COLO668 (cell line): ENCODE results near the gene ZNF286A.
"Not testable (repeated sequence)": the region's sequence is repeated elsewhere in the genome, so short reads cannot be mapped to it uniquely, and the experiment has no call there.

Experiments
- DNase-seq: peaks from one replicate; lab custom pipeline; 2025; ENCODE audit not compliant: unreplicated experiment; lab: John Stamatoyannopoulos, UW

ZNF286A gene

GRCh38 chr17:15698967-15699366 is 585 bp upstream of the ZNF286A start:
- DNase-seq = not testable (repeated sequence)

DNA sequence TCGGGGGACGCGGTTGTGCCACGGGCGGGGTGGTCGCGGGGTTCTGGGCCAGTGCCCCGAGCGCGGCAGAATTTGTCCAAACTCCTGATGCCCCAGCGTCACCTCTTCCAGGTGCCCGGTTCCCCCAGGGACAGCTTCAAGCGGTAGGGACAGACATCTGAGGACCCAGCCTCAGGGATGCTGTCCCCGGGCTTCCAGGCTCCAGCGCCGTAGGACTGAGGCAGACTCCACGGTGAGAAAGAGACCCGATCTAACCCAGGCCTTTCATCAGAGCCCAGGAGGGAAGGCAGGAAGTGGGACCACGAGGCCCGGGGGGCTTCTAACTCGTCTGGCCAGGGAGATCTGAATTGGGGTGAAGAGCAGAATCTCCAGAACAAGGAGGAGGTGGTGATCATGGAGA is 385 bp downstream of the ZNF286A start:
- not testable (repeated sequence) for DNase-seq

GRCh38 chr17:15704239-15704638 is 4.7 kb downstream of the ZNF286A start:
- not testable (repeated sequence) for DNase-seq

DNA sequence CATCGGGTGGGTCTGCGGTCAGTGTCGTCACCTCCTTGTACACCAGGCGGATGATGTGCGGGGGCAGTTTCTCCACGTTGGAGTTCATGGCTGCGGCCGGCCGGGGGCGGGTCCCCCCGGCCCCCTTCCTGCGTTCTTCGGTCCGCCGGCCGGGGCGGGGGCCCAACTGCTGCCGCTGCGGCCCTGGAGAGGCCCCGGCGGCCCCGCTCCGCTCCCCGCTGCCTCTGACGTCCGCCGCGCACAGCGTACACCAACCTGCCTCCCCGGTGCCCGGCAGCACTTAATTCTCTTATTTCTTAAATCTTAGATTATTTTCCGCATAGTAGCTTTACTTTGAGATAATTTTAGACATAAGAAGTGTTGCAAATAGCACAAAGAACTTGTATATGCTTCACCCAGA is 5.3 kb downstream of the ZNF286A start:
- not testable (repeated sequence) for DNase-seq

DNA sequence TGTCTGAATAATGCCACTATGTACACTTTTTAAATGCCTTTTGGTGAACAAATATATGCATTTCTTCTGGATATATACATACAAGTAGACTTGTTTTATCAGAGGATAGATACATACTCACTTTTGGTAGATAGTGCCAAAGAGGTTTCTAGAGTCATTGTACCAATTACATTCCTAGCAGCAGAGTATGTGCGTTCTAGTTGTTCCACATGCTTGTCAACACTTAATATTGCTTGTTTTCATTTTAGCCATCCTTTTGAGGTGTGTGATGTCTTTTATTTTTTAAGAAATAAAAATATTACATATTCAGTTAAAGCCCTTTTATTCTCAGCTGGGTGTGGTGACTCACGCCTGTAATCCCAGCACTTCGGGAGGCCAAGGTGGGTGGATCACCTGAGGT is 9.3 kb downstream of the ZNF286A start:
- not testable (repeated sequence) for DNase-seq

- not testable (repeated sequence) for DNase-seq
Measured at GRCh38 chr17:15716601-15717563, 17.3 kb downstream of the ZNF286A start.

- DNase-seq = not testable (repeated sequence)
Measured at GRCh38 chr17:15730535-15730934, 31.0 kb downstream of the ZNF286A start.

- not testable (repeated sequence) for DNase-seq
Measured at GRCh38 chr17:15731900-15732299, 32.3 kb downstream of the ZNF286A start, which contains the start of gene TBC1D26. TSS of gene TBC1D26 (plus strand) at chr17:15732283. CDS start at chr17:15735349, 3,066 bp downstream.

- not testable (repeated sequence) for DNase-seq
Measured at GRCh38 chr17:15733174-15733789, 33.7 kb downstream of the ZNF286A start.

DNA sequence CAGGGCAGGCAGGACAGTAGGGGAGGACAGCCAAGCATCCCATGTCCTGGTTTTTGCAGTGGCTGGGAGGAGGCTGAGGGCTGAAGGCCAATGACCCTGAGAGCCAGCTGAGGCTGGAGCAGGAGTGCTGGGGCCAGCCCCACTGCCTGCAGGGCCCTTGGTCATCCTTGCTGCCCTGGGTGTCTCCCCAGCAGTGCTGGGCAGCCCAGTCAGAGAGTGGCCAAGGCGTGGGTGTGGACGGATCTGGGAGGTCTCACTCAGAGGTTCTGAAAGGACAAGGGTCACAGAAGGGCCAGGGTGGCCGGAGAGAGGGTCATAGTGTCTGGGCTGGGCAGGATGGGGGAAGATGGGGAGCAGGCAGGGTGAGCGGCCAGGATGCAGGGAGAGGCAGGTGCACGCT is 37.0 kb downstream of the ZNF286A start:
- not testable (repeated sequence) for DNase-seq

DNA sequence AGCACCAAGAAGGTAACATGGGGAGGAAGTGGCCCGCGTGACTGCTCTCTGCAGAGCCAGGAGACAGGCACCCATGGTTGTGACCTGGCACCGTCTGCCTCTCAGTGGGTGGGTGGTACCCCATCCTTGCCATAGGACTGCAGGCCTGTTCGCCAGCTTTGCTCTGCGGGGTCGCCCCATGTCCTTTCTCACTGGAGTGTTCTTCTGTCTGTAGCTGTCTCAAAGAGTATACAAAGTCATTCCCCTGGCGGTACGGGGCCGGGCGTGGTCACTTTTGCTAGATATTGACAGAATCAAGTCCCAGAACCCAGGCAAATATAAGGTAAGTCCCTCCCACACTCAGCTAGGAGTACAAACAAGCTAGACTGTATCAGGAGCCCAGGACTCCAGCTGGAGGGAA is 38.5 kb downstream of the ZNF286A start:
- DNase-seq = no peak

- DNase-seq = not testable (repeated sequence)
Measured at GRCh38 chr17:15739259-15739658, 39.7 kb downstream of the ZNF286A start.

GRCh38 chr17:15740041-15740440 is 40.5 kb downstream of the ZNF286A start:
- DNase-seq = not testable (repeated sequence)

GRCh38 chr17:15740570-15741120 is 41.1 kb downstream of the ZNF286A start:
- no peak for DNase-seq

DNA sequence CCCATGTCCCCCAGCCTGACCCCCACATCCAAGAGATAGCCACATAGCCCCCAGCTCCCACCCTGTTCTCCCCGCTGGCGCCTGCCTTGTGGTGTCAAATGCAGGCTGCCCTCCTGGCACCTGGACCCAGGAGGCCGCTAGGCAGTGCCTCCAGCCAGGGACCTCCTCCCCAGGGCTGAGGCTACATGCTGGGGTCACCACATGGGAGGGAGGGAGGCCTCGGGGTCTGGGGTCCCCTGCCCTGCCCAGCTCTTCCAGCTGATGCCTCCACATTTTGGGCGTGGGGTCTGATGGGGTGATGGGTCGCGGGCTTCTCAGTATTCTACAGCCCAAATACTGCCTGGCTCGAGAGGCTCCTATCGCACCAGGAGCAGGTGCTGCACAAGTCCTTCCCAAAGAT is 42.1 kb downstream of the ZNF286A start:
- DNase-seq = no peak

- no peak for DNase-seq
Measured at GRCh38 chr17:15742051-15742795, 42.7 kb downstream of the ZNF286A start.

- no peak for DNase-seq
Measured at GRCh38 chr17:15742921-15743320, 43.4 kb downstream of the ZNF286A start.

- DNase-seq = no peak
Measured at GRCh38 chr17:15744074-15744676, 44.6 kb downstream of the ZNF286A start.

- DNase-seq = no peak
Measured at GRCh38 chr17:15744885-15745284, 45.3 kb downstream of the ZNF286A start.

GRCh38 chr17:15749403-15749802 is 49.9 kb downstream of the ZNF286A start:
- not testable (repeated sequence) for DNase-seq
